HL-60 (cell line): ENCODE results near the gene DACT3.

Experiments
- DNase-seq, 2 experiments: peaks; one replicate each; pipeline ENCODE4 v3.0.0-alpha.2; 2010 to 2020; ENCODE audit warnings: low read depth in 1 of 2, low spot score in 1 of 2
- H3K27ac ChIP-seq: fragments of 250-450 bp; sonication (Bioruptor Pico); replicated peaks from 2 replicates; pipeline ENCODE4 v1.5.1; 2020; ENCODE audit warnings: mild to moderate bottlenecking, moderate library complexity
- H3K27me3 ChIP-seq: fragments of 250-450 bp; sonication (Bioruptor Pico); 2 replicates; pipeline ENCODE4 v1.5.1; 2021; ENCODE audit warnings: mild to moderate bottlenecking, moderate library complexity; ENCODE audit not compliant: insufficient read depth, poor library complexity, severe bottlenecking
- H3K4me3 ChIP-seq: replicated peaks from 2 replicates; pipeline ENCODE4 v1.5.1; 2011; ENCODE audit warnings: mild to moderate bottlenecking, control low read depth, low read length; ENCODE audit not compliant: insufficient read depth
- GABPA ChIP-seq: IDR thresholded peaks from 2 replicates; pipeline ENCODE4 v1.6.1; 2012; ENCODE audit warnings: low read depth
- POLR2AphosphoS5 ChIP-seq: IDR thresholded peaks from 2 replicates; pipeline ENCODE4 v1.6.1; 2012; ENCODE audit warnings: low read depth
- SPI1 ChIP-seq: IDR thresholded peaks from 2 replicates; pipeline ENCODE4 v1.6.1; 2012; ENCODE audit warnings: low read depth, mild to moderate bottlenecking, borderline replicate concordance
- TF ChIP-seq, protein P1 (sequence below): IDR thresholded peaks from one replicate; pipeline ENCODE4 v1.5.1; 2011; ENCODE audit warnings: low read length, control low read depth, inconsistent platforms; ENCODE audit not compliant: insufficient read depth
- TF ChIP-seq, protein P2 (sequence below): IDR thresholded peaks from 2 replicates; pipeline ENCODE4 v1.6.1; 2012; ENCODE audit warnings: low read depth; ENCODE audit not compliant: insufficient replicate concordance

DACT3 gene

DNA sequence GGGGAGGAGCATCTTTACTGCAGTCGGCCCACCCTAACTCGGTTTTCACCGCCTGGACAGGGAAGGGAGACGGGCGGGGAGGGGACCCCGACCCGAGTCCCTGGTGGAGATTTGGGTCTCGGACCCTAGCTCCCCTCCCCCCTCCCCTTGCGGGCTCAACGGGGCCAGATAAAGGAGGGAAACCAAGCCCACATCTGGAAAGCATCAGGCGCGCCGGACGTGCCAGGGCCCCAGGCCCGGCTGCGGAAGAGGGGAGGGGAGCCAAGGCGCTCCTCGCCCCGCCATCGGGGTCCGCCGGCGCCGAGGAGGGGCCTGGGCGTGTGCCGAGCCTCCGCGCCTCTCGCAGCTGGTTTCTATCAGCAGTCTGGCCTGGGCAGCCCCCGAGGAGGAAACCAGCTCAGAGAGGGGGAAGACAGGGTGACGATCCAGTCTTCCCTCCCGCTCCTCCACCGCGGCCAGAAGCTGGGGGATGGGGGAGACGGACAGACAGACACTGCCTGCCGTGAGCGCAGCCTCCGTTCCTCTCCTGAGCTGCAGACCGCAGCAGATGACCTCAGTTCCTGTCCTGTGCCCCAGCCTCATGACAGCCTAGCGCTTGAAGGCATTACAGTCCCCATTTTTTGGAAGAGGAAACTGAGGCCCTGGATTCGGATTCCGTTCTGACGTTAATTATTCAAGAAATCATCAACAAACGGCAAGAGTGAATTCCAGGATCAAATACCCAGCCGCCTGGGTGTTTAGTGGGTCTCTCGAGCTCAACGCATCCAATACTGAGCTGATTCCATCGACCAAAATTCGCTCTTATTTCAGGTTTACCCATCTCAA, 21.4 kb downstream of the DACT3 start:
- TF ChIP-seq SPI1 (no peak), POLR2AphosphoS5 (no peak), GABPA (no peak)
- TF ChIP-seq, protein P1, sequence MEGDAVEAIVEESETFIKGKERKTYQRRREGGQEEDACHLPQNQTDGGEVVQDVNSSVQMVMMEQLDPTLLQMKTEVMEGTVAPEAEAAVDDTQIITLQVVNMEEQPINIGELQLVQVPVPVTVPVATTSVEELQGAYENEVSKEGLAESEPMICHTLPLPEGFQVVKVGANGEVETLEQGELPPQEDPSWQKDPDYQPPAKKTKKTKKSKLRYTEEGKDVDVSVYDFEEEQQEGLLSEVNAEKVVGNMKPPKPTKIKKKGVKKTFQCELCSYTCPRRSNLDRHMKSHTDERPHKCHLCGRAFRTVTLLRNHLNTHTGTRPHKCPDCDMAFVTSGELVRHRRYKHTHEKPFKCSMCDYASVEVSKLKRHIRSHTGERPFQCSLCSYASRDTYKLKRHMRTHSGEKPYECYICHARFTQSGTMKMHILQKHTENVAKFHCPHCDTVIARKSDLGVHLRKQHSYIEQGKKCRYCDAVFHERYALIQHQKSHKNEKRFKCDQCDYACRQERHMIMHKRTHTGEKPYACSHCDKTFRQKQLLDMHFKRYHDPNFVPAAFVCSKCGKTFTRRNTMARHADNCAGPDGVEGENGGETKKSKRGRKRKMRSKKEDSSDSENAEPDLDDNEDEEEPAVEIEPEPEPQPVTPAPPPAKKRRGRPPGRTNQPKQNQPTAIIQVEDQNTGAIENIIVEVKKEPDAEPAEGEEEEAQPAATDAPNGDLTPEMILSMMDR = no peak
- TF ChIP-seq, protein P2, sequence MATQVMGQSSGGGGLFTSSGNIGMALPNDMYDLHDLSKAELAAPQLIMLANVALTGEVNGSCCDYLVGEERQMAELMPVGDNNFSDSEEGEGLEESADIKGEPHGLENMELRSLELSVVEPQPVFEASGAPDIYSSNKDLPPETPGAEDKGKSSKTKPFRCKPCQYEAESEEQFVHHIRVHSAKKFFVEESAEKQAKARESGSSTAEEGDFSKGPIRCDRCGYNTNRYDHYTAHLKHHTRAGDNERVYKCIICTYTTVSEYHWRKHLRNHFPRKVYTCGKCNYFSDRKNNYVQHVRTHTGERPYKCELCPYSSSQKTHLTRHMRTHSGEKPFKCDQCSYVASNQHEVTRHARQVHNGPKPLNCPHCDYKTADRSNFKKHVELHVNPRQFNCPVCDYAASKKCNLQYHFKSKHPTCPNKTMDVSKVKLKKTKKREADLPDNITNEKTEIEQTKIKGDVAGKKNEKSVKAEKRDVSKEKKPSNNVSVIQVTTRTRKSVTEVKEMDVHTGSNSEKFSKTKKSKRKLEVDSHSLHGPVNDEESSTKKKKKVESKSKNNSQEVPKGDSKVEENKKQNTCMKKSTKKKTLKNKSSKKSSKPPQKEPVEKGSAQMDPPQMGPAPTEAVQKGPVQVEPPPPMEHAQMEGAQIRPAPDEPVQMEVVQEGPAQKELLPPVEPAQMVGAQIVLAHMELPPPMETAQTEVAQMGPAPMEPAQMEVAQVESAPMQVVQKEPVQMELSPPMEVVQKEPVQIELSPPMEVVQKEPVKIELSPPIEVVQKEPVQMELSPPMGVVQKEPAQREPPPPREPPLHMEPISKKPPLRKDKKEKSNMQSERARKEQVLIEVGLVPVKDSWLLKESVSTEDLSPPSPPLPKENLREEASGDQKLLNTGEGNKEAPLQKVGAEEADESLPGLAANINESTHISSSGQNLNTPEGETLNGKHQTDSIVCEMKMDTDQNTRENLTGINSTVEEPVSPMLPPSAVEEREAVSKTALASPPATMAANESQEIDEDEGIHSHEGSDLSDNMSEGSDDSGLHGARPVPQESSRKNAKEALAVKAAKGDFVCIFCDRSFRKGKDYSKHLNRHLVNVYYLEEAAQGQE = no peak
- peaks cover 47% of the 10 kb centered on the region for H3K27me3 ChIP-seq
- H3K27ac ChIP-seq = no peak overlapping the region
- H3K4me3 ChIP-seq = peak overlapping the region; percentile 31
- peak; percentile 36 to 57 for DNase-seq

DNA sequence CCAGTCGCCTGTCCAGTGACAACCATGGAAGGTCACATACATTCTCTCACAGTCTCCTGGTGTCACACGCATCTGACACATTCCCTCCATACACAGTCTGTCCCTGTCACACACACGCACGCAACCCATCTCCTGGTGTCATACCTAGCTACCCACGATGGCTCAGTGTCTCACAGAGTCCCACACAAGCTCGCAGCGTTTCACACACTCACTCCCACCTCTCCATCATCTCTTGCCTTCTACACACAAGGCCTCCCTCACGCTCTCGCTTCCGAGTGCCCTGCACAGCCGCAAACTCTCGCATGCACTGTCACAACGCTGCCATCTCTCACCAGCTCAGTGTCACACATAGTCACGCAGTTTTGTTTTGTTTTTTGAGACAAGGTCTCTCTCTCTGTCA, 23.8 kb downstream of the DACT3 start:
- Histone ChIP-seq H3K4me3 (no peak overlapping the region), H3K27me3 (peaks cover 64% of the 10 kb centered on the region), H3K27ac (no peak overlapping the region)
- no peak for DNase-seq
- TF ChIP-seq SPI1 = no peak

DNA sequence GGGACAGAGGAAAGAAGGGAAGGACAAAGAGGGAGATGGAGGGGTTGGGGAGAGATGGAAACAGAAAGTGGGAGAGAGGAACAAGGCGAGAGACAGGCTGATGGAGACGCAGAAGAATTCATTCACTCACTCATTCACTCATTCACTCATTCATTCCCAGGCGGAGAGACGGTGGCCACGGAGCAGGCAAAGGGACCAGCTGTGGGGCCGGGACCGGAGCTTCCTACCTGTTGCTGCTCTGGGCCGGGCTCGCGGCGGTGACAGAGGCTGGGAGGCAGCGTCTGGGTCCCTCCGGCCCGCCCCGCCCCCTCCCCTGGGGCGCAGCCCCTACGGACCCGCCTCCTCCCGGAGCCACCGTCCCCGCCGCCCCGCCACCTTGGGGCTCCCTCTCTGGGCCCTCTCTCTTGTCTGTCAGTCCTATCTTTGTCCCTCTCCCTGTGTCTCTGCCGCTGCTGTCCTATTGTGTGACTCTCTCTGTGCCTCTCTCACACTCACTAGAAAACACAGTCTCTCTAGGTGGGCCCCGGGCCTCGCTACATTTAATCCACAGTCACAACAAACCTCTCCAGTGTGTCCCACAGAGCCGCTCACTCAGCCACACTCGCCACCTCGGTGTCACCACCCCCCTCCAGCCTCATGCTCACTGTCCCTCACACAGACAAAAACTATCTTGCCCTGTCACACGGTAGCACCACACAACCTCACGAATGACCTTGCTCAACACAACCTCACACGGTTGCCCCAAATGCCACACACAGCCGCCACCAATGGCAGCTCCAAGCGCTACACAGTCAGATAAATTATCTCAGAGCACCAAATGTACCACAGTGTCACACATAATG, 24.8 kb downstream of the DACT3 start, which contains the start of gene GNG8:
GNG8 (minus strand) TSS at position 283 of the 842 bp plus-strand sequence. CDS start 1,520 bp downstream, outside the sequence.
- TF ChIP-seq GABPA = no peak
- no peak for TF ChIP-seq SPI1
- TF ChIP-seq POLR2AphosphoS5 = no peak
- TF ChIP-seq, protein P2 = no peak
- TF ChIP-seq, protein P1 = no peak
- DNase-seq = no peak
- H3K4me3 ChIP-seq = no peak within 1 kb of the TSS
- H3K27me3 ChIP-seq = peaks cover 70% of the 10 kb centered on the region
- no peak within 1 kb of the TSS for H3K27ac ChIP-seq

DNA sequence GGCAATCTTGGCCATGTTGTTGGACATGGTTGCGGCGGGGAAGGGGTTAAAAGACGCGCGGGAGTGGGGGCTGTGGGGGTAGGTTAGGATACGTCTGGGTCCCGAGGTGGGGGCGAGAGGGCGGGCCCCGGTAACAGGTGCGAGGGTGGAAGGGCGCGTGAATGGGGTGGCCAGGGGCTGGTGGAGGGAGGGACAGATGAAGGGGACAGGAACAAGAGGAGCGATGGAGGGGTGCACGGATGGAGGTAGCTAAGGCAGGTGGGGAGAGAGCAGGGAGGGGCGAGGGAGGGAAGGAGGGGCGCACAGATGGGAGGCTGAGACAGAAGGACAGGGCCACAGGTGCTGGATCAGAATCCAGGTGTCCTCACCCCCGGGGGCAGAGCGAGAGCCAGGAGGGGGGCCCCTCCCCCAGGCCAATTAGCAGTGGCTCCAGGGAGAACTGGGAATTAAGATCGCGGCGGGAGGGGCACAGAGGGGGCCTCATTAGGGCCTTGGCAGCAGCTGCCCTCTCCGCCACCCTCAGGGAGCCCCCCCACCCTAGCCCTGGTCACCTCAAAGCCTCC, 26.2 kb downstream of the DACT3 start:
- H3K4me3 ChIP-seq = no peak overlapping the region
- TF ChIP-seq, protein P2 = no peak
- TF ChIP-seq, protein P1 = no peak
- TF ChIP-seq GABPA (no peak), POLR2AphosphoS5 (no peak), SPI1 (no peak)
- H3K27ac ChIP-seq = no peak overlapping the region
- DNase-seq = no peak
- peaks cover 59% of the 10 kb centered on the region for H3K27me3 ChIP-seq
